Smooth muscle cell (in vitro differentiated cells): Measurements from ENCODE around the gene HIGD1C. TPM values are rescaled to one million over a fixed set of nuclear protein-coding genes. Genes with fewer than 3 reads are reported as not detected.
"Not testable (repeated sequence)": the region's sequence is repeated elsewhere in the genome, so short reads cannot be mapped to it uniquely, and the experiment has no call there.

Experiments used
- DNase-seq: peaks from one replicate; lab custom pipeline; 2025; ENCODE audit not compliant: unreplicated experiment; lab: John Stamatoyannopoulos, UW
- H2AFZ ChIP-seq: fragments of 200-600 bp; sonication (generic); 2 replicates; pipeline ENCODE4 v1.6.0; 2016; ENCODE audit warnings: antibody characterized with exemption, low read depth, mild to moderate bottlenecking
- H3F3A ChIP-seq: fragments of 200-600 bp; sonication (generic); 2 replicates; pipeline ENCODE4 v1.6.0; 2017; ENCODE audit warnings: antibody characterized with exemption, low read depth
- H3K27ac ChIP-seq: fragments of 200-600 bp; sonication (generic); 2 replicates; pipeline ENCODE4 v1.5.1; 2016; ENCODE audit warnings: low read depth, mild to moderate bottlenecking
- H3K27me3 ChIP-seq: fragments of 200-600 bp; sonication (generic); 2 replicates; pipeline ENCODE4 v1.6.1; 2016; ENCODE audit warnings: low read depth, mild to moderate bottlenecking
- H3K36me3 ChIP-seq: fragments of 200-600 bp; sonication (generic); 2 replicates; pipeline ENCODE4 v1.5.1; 2016; ENCODE audit warnings: low read depth
- H3K4me1 ChIP-seq: fragments of 200-600 bp; sonication (generic); 2 replicates; pipeline ENCODE4 v1.5.1; 2016; ENCODE audit warnings: low read depth
- H3K4me2 ChIP-seq: fragments of 200-600 bp; sonication (generic); 2 replicates; pipeline ENCODE4 v1.6.0; 2016; ENCODE audit warnings: mild to moderate bottlenecking
- H3K4me3 ChIP-seq: fragments of 200-600 bp; sonication (generic); 2 replicates; pipeline ENCODE4 v1.5.1; 2016; ENCODE audit warnings: mild to moderate bottlenecking
- H3K79me2 ChIP-seq: fragments of 200-600 bp; sonication (generic); 2 replicates; pipeline ENCODE4 v1.6.0; 2016; ENCODE audit warnings: low read depth, mild to moderate bottlenecking
- H3K9ac ChIP-seq: fragments of 200-600 bp; sonication (generic); 2 replicates; pipeline ENCODE4 v1.6.0; 2016; ENCODE audit warnings: low read depth
- H3K9me3 ChIP-seq: fragments of 200-600 bp; sonication (generic); replicated peaks from 2 replicates; pipeline ENCODE4 v1.5.1; 2016; ENCODE audit warnings: low read depth
- H4K20me1 ChIP-seq: fragments of 200-600 bp; sonication (generic); 2 replicates; pipeline ENCODE4 v1.6.0; 2016; ENCODE audit warnings: low read depth
- WGBS: methylation state at CpG from one replicate; pipeline ENCODE4 v1.1.7; 2016; ENCODE audit warnings: low lambda C conversion rate; 5-methylcytosine and 5-hydroxymethylcytosine counted together
- polyA plus RNA-seq: library from polyadenylated mRNA; unstranded; fragments of >200 nt; fragmentation: Nextera tagmentation; extraction: Ambion mirVana; gene quantifications from 2 replicates; pipeline ENCODE4 v1.2.1, GENCODE V29; 2016
- total RNA-seq: library from RNA; depleted of rRNA; stranded (reverse); fragments of >200 nt; gene quantifications from 2 replicates; pipeline ENCODE4 v1.2.3, GENCODE V29; 2014
- TF ChIP-seq, protein P1 (sequence below): fragments of 200-600 bp; sonication (generic); IDR thresholded peaks from 2 replicates; pipeline ENCODE4 v1.5.1; 2017; ENCODE audit warnings: borderline replicate concordance, mild to moderate bottlenecking, antibody characterized with exemption; ENCODE audit not compliant: insufficient read depth, poor library complexity, severe bottlenecking

HIGD1C gene
- not detected in 2 replicates for total RNA-seq
- polyA plus RNA-seq, result not detected in 2 replicates

- no peaks in the 10 kb centered on the region for H3K4me1 ChIP-seq
- no peaks in the 10 kb centered on the region for H4K20me1 ChIP-seq
- H2AFZ ChIP-seq, result no peak within 1 kb of the TSS
- 95% methylated on average over 19 of the region's 19 CpGs for WGBS
- H3K79me2 ChIP-seq, result no peaks in the 10 kb centered on the region
- no peak within 1 kb of the TSS for H3K9ac ChIP-seq
- no peaks in the 10 kb centered on the region for H3F3A ChIP-seq
- no peaks in the 10 kb centered on the region for H3K27me3 ChIP-seq
- no peaks in the 10 kb centered on the region for H3K36me3 ChIP-seq
- no peak within 1 kb of the TSS for H3K4me3 ChIP-seq
- no peak for DNase-seq
- no peak within 1 kb of the TSS for H3K27ac ChIP-seq
- TF ChIP-seq, protein P1, sequence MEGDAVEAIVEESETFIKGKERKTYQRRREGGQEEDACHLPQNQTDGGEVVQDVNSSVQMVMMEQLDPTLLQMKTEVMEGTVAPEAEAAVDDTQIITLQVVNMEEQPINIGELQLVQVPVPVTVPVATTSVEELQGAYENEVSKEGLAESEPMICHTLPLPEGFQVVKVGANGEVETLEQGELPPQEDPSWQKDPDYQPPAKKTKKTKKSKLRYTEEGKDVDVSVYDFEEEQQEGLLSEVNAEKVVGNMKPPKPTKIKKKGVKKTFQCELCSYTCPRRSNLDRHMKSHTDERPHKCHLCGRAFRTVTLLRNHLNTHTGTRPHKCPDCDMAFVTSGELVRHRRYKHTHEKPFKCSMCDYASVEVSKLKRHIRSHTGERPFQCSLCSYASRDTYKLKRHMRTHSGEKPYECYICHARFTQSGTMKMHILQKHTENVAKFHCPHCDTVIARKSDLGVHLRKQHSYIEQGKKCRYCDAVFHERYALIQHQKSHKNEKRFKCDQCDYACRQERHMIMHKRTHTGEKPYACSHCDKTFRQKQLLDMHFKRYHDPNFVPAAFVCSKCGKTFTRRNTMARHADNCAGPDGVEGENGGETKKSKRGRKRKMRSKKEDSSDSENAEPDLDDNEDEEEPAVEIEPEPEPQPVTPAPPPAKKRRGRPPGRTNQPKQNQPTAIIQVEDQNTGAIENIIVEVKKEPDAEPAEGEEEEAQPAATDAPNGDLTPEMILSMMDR, result no peak
- no peak within 1 kb of the TSS for H3K4me2 ChIP-seq
- no peaks in the 10 kb centered on the region for H3K9me3 ChIP-seq
Observed at GRCh38 chr12:50952510-50952909, at the start of gene HIGD1C. Gene HIGD1C (plus strand): TSS chr12:50952544. CDS start chr12:50953999, 1,455 bp downstream.

GRCh38 chr12:50908479-50908878 is 43.9 kb upstream of the HIGD1C start:
- not testable (repeated sequence) for H3K36me3 ChIP-seq, H3K79me2 ChIP-seq, H3K4me1 ChIP-seq, H4K20me1 ChIP-seq, H3K4me2 ChIP-seq, DNase-seq, H3K9me3 ChIP-seq, H3K27me3 ChIP-seq, H2AFZ ChIP-seq, H3K27ac ChIP-seq, H3K9ac ChIP-seq, H3F3A ChIP-seq, H3K4me3 ChIP-seq
- 93% methylated on average over 5 of the region's 5 CpGs for whole genome bisulfite sequencing

- H3K27me3 ChIP-seq, H3K4me2 ChIP-seq, H3K36me3 ChIP-seq, H2AFZ ChIP-seq, H3K27ac ChIP-seq, DNase-seq, H3F3A ChIP-seq, H3K4me1 ChIP-seq, H4K20me1 ChIP-seq, H3K79me2 ChIP-seq, H3K9ac ChIP-seq, H3K4me3 ChIP-seq: not testable (repeated sequence)
- 92% methylated on average over 6 of the region's 6 CpGs for WGBS
- H3K9me3 ChIP-seq, result peaks cover 13% of the 10 kb centered on the region
Observed at GRCh38 chr12:50912361-50912760, 40.0 kb upstream of the HIGD1C start.

GRCh38 chr12:50913224-50913623 is 39.1 kb upstream of the HIGD1C start:
- Histone ChIP-seq H3K27ac (no peak overlapping the region), H3K27me3 (no peaks in the 10 kb centered on the region), H3K4me3 (no peak overlapping the region), H3F3A (no peaks in the 10 kb centered on the region), H3K36me3 (no peaks in the 10 kb centered on the region), H3K9me3 (peaks cover 14% of the 10 kb centered on the region), H4K20me1 (no peaks in the 10 kb centered on the region), H3K4me2 (no peak overlapping the region), H3K4me1 (no peaks in the 10 kb centered on the region), H2AFZ (no peak overlapping the region), H3K79me2 (no peaks in the 10 kb centered on the region), H3K9ac (no peak overlapping the region)
- DNase-seq, result no peak
- WGBS, result 86% methylated on average over 2 of the region's 2 CpGs
- TF ChIP-seq, protein P1, result no peak

DNA sequence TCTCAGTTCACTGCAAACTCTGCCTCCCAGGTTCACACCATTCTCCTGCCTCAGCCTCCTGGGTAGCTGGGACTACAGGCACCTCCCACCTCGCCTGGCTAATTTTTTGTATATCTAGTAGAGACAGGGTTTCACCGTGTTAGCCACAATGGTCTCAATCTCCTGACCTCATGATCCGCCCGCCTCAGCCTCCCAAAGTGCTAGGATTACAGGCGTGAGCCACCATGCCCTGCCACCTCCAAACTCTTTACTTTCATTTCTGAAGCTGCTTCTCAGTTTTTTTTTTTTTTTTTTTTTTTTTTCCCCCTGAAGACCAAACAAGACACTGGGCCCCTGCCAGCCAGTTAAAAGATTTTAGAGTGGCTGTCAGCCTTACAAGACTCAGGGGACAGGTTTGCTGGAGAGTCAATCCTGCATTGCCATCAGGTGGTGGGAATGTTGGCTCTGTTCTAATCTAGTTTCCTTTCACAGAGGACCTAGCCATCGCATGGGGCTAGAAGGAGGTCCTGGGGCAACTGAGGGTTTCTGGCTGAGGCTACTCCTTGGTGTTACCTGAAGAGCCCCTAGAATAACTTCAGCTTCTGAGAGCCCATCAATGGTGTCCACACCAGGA is 37.4 kb upstream of the HIGD1C start:
- Histone ChIP-seq H3K9ac (no peak overlapping the region), H3K4me2 (no peak overlapping the region), H3K27me3 (no peaks in the 10 kb centered on the region), H3K9me3 (peaks cover 14% of the 10 kb centered on the region), H3K27ac (no peak overlapping the region), H3K4me1 (peaks cover 6% of the 10 kb centered on the region), H3K79me2 (no peaks in the 10 kb centered on the region), H3K4me3 (no peak overlapping the region), H3F3A (no peaks in the 10 kb centered on the region), H3K36me3 (no peaks in the 10 kb centered on the region), H4K20me1 (no peaks in the 10 kb centered on the region), H2AFZ (no peak overlapping the region)
- WGBS, result 95% methylated on average over 6 of the region's 6 CpGs
- DNase-seq, result no peak
- TF ChIP-seq, protein P1, result no peak
